Loucy (cell line): ENCODE results near the gene PECR.
"Not testable (repeated sequence)": the region's sequence is repeated elsewhere in the genome, so short reads cannot be mapped to it uniquely, and the experiment has no call there.

Experiments
- H2AFZ ChIP-seq: fragments of 200-600 bp; sonication (generic); 2 replicates; pipeline ENCODE4 v1.6.0; 2016; ENCODE audit warnings: antibody characterized with exemption, mild to moderate bottlenecking, low read length, moderate library complexity
- H3F3A ChIP-seq: fragments of 200-600 bp; 2 replicates; pipeline ENCODE4 v1.6.0; 2016; ENCODE audit warnings: antibody characterized with exemption, low read depth, mild to moderate bottlenecking
- H3K27me3 ChIP-seq: fragments of 200-600 bp; sonication (generic); 2 replicates; pipeline ENCODE4 v1.6.1; 2014; ENCODE audit warnings: low read length, mild to moderate bottlenecking; ENCODE audit not compliant: insufficient read depth, poor library complexity, severe bottlenecking
- H3K36me3 ChIP-seq: fragments of 200-600 bp; sonication (generic); 2 replicates; pipeline ENCODE4 v1.6.1; 2016; ENCODE audit warnings: low read length; ENCODE audit not compliant: insufficient read depth
- H3K4me1 ChIP-seq: fragments of 200-600 bp; sonication (generic); 2 replicates; pipeline ENCODE4 v1.5.1; 2014; ENCODE audit warnings: low read length, mild to moderate bottlenecking; ENCODE audit not compliant: insufficient read depth, poor library complexity, severe bottlenecking
- H3K4me2 ChIP-seq: fragments of 200-600 bp; sonication (generic); 2 replicates; pipeline ENCODE4 v1.6.0; 2014; ENCODE audit warnings: antibody characterized with exemption, low read length, low read depth, mild to moderate bottlenecking; ENCODE audit not compliant: poor library complexity, severe bottlenecking
- H3K4me3 ChIP-seq: fragments of 200-600 bp; sonication (generic); 2 replicates; pipeline ENCODE4 v1.5.1; 2014; ENCODE audit warnings: low read length, mild to moderate bottlenecking, mixed read lengths; ENCODE audit not compliant: poor library complexity, severe bottlenecking
- H3K79me2 ChIP-seq: fragments of 200-600 bp; sonication (generic); 2 replicates; pipeline ENCODE4 v1.6.1; 2014; ENCODE audit warnings: low read length; ENCODE audit not compliant: insufficient read depth
- H3K9ac ChIP-seq: fragments of 200-600 bp; sonication (generic); 2 replicates; pipeline ENCODE4 v1.6.0; 2014; ENCODE audit warnings: mild to moderate bottlenecking, low read depth, low read length, moderate library complexity; ENCODE audit not compliant: poor library complexity, severe bottlenecking
- H3K9me2 ChIP-seq: fragments of 200-600 bp; sonication (generic); replicated peaks from 2 replicates; pipeline ENCODE4 v1.6.1; 2016; ENCODE audit warnings: low read depth, low read length, mixed read lengths
- H3K9me3 ChIP-seq: fragments of 200-600 bp; sonication (generic); 2 replicates; pipeline ENCODE4 v1.6.1; 2014; ENCODE audit warnings: mild to moderate bottlenecking, antibody characterized with exemption, low read length, low read depth; ENCODE audit not compliant: insufficient read depth
- H4K20me1 ChIP-seq: fragments of 200-600 bp; sonication (generic); 2 replicates; pipeline ENCODE4 v1.6.0; 2014; ENCODE audit warnings: antibody characterized with exemption, low read length, mild to moderate bottlenecking; ENCODE audit not compliant: insufficient read depth, poor library complexity, severe bottlenecking
- CTCF ChIP-seq: fragments of 200-600 bp; sonication (generic); conservative IDR thresholded peaks from 2 replicates; pipeline ENCODE4 v1.5.1; 2014; ENCODE audit warnings: mild to moderate bottlenecking, antibody characterized with exemption, low read length
- EZH2phosphoT487 ChIP-seq: fragments of 200-600 bp; IDR thresholded peaks from 2 replicates; pipeline ENCODE4 v1.6.1; 2018; ENCODE audit warnings: antibody characterized with exemption, mild to moderate bottlenecking, moderate library complexity, borderline replicate concordance

PECR gene

GRCh38 chr2:216082805-216083204 lies 1.2 kb upstream of the PECR start:
- H4K20me1 ChIP-seq = no peaks in the 10 kb centered on the region
- H3K4me3 ChIP-seq = peak overlapping the region; percentile 76
- H3K9ac ChIP-seq = peak overlapping the region; percentile 74
- H3K79me2 ChIP-seq = peaks cover 11% of the 10 kb centered on the region; the same call in 1 of the 2 replicates
- H2AFZ ChIP-seq = 0 out of 2 replicates have a peak overlapping the region, but pooled peaks have one; percentile 7
- no peaks in the 10 kb centered on the region for H3K27me3 ChIP-seq
- H3K4me1 ChIP-seq = peaks cover 48% of the 10 kb centered on the region
- peak overlapping the region; percentile 92 for H3K4me2 ChIP-seq
- TF ChIP-seq EZH2phosphoT487 = no peak
- no peak for TF ChIP-seq CTCF
- peaks cover 18% of the 10 kb centered on the region; the same call in 1 of the 2 replicates for H3F3A ChIP-seq
- H3K36me3 ChIP-seq = no peaks in the 10 kb centered on the region
- H3K9me3 ChIP-seq = no peaks in the 10 kb centered on the region
- no peaks in the 10 kb centered on the region for H3K9me2 ChIP-seq

DNA sequence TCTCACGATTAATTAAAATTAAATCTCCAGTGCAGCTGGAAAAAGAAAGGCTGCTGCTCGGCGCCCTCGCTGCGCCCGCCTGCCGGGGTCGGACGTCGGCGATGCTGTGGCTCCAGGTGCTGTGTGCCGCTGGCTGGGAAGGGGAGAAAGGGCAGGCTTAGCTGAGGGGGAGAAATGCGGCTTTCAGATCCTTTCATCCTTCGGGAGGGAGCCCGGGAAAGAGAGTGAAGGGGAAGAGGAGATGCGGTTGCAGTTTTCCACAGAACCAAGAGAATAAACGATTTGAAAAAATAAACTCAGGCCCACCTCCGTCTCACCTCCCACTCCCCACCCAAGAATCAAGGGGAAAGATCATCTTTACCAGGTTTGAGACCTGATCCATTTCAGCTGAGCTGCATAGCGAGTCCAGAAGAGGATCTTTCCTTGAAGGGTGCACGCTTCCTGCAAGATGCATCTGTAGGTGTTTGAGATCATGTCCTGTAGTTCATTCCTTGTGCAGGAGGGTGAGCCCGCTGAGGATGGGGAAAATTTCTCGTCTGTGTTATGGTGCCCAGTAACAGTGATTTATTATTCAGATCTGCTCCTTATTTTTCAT lies 605 bp upstream of the PECR start:
- peak overlapping the region; percentile 74 for H3K9ac ChIP-seq

GRCh38 chr2:216081012-216081411 lies 597 bp downstream of the PECR start:
- Histone ChIP-seq H3K9ac (peak overlapping the region; percentile 74), H2AFZ (peak overlapping the region; percentile 89), H4K20me1 (no peaks in the 10 kb centered on the region), H3K9me2 (no peaks in the 10 kb centered on the region), H3F3A (peaks cover 18% of the 10 kb centered on the region; the same call in 1 of the 2 replicates), H3K4me2 (peak overlapping the region; percentile 92), H3K9me3 (no peaks in the 10 kb centered on the region), H3K4me1 (peaks cover 48% of the 10 kb centered on the region), H3K79me2 (peaks cover 11% of the 10 kb centered on the region; the same call in 1 of the 2 replicates), H3K36me3 (no peaks in the 10 kb centered on the region), H3K4me3 (peak overlapping the region; percentile 76), H3K27me3 (no peaks in the 10 kb centered on the region)
- TF ChIP-seq EZH2phosphoT487 = no peak
- no peak for TF ChIP-seq CTCF

More for the DNA sequence above, 605 bp upstream of the PECR start:
- Histone ChIP-seq H3K27me3 (no peaks in the 10 kb centered on the region), H4K20me1 (no peaks in the 10 kb centered on the region), H3K4me3 (peak overlapping the region; percentile 76), H3K9me3 (no peaks in the 10 kb centered on the region), H3F3A (peaks cover 18% of the 10 kb centered on the region; the same call in 1 of the 2 replicates), H3K4me1 (peaks cover 48% of the 10 kb centered on the region), H3K4me2 (peak overlapping the region; percentile 92), H3K36me3 (no peaks in the 10 kb centered on the region), H2AFZ (peak overlapping the region; percentile 89), H3K9me2 (no peaks in the 10 kb centered on the region), H3K79me2 (peaks cover 11% of the 10 kb centered on the region; the same call in 1 of the 2 replicates)
- TF ChIP-seq EZH2phosphoT487 (no peak), CTCF (no peak)

DNA sequence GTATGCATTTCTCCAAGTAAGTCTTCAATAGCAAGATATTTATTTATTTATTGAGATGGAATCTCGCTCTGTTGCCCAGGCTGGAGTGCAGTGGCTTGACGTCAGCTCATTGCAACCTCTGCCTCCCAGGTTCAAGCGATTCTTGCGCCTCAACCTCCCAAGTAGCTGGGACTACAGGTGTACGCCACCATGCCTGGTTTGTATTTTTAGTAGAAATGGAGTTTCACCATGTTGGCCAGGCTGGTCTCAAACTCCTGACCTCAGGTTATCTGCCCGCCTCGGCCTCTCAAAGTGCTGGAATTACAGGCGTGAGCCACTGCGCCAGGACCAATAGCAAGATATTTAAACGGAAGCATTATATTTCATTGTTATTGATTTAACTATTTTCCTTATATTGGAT lies 1.6 kb downstream of the PECR start:
- peak overlapping the region; percentile 92 for H3K4me2 ChIP-seq
- not testable (repeated sequence) for H3K9me2 ChIP-seq, H3K27me3 ChIP-seq, H3K36me3 ChIP-seq, H3K9me3 ChIP-seq, H3K9ac ChIP-seq, H2AFZ ChIP-seq, H4K20me1 ChIP-seq, H3K4me3 ChIP-seq
- H3K79me2 ChIP-seq = peaks cover 11% of the 10 kb centered on the region; the same call in 1 of the 2 replicates
- peaks cover 45% of the 10 kb centered on the region for H3K4me1 ChIP-seq
- H3F3A ChIP-seq = peaks cover 18% of the 10 kb centered on the region; the same call in 1 of the 2 replicates
